ENCODE results near the gene PDE4D. TPM values are rescaled to one million over a fixed set of nuclear protein-coding genes. Genes with fewer than 3 reads are reported as not detected.

Gene PDE4D
- total RNA-seq, 1 donor from 2014 or later = 2.3 TPM

DNA sequence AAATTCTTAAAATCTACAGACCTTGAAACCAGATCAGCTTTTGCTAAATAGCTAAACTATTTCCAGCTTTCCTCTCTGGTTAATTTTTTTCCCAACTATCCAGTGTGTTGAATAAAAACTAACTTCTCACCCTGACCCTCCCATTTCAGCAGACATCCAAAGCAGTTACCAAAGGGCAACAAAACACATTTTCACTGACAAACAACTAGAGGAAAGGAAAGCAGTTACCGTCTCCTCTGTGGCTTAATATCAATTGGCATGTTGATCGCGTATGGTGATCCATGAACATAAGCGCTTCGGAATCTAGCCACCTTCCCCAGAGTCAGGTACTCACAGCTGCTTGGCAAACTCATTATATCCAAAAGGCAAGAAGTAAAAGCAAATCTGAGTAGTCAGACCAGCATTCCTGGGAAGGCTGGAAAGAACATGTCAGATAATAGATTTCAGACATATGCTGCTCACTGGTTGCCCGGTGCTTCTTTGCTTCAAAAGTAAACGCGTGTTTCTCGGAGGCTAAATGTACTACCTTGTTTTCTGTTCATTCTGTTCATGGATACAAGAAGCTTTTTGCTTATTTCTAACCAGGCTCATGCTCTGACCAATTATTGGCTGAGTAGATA lies 463.4 kb downstream of the PDE4D start:
- H3K9ac ChIP-seq = no peak overlapping the region
- Mint-ChIP-seq H3K27ac (no peak overlapping the region), H3K36me3 (no peaks in the 10 kb centered on the region), H3K4me1 (no peaks in the 10 kb centered on the region), H3K4me3 (no peak overlapping the region), H3K27me3 (ENCODE audit: insufficient read depth, low read depth) (no peaks in the 10 kb centered on the region), H3K9me3 (no peaks in the 10 kb centered on the region)
- H3K4me3 ChIP-seq = no peak overlapping the region
- H2AFZ ChIP-seq (replicated peaks) = peak overlapping the region; percentile 9
- H3K4me2 ChIP-seq = no peak overlapping the region
- H3K36me3 ChIP-seq = no peaks in the 10 kb centered on the region
- H3K9me3 ChIP-seq (ENCODE audit: low read depth) = no peaks in the 10 kb centered on the region
- H3K27me3 ChIP-seq = no peaks in the 10 kb centered on the region
- TF ChIP-seq, protein P1, sequence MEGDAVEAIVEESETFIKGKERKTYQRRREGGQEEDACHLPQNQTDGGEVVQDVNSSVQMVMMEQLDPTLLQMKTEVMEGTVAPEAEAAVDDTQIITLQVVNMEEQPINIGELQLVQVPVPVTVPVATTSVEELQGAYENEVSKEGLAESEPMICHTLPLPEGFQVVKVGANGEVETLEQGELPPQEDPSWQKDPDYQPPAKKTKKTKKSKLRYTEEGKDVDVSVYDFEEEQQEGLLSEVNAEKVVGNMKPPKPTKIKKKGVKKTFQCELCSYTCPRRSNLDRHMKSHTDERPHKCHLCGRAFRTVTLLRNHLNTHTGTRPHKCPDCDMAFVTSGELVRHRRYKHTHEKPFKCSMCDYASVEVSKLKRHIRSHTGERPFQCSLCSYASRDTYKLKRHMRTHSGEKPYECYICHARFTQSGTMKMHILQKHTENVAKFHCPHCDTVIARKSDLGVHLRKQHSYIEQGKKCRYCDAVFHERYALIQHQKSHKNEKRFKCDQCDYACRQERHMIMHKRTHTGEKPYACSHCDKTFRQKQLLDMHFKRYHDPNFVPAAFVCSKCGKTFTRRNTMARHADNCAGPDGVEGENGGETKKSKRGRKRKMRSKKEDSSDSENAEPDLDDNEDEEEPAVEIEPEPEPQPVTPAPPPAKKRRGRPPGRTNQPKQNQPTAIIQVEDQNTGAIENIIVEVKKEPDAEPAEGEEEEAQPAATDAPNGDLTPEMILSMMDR (IDR thresholded peaks at IDR 0.05) = no peak
- TF ChIP-seq EZH2phosphoT487 (IDR thresholded peaks at IDR 0.05) (no peak), EZH2 (IDR thresholded peaks at IDR 0.05) (no peak)
- H3K79me2 ChIP-seq (ENCODE audit: low read depth) = no peaks in the 10 kb centered on the region
- no peaks in the 10 kb centered on the region for H3F3A ChIP-seq (ENCODE audit: low read depth)
- no peak for DNase-seq (ENCODE audit: low spot score)
- peaks cover 8% of the 10 kb centered on the region for H3K4me1 ChIP-seq
- H3K27ac ChIP-seq = no peak overlapping the region
- H4K20me1 ChIP-seq (ENCODE audit: low read depth) = no peaks in the 10 kb centered on the region

DNA sequence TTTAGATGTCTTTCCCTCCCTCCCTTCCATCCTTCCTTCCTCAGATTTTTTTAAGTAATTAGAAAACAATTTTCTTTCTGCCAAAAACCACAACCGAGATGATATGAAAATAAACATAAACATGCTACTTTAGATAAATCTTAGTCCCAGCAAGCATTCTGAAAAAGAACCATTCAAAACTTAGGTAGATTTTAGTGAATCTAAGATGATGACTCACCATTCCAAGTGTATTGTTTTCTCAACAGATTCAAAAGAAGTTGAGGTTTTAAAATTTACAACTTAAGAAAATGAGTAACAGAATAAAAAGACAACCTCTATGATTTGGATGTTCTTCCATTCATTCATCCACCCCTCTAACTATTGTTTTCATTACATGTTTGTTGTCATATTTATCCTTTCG lies 465.1 kb downstream of the PDE4D start:
- peaks cover 6% of the 10 kb centered on the region for H3K4me1 ChIP-seq
- no peak for DNase-seq (ENCODE audit: low spot score)
- Mint-ChIP-seq H3K4me1 (no peaks in the 10 kb centered on the region), H3K4me3 (no peak overlapping the region), H3K9me3 (no peaks in the 10 kb centered on the region), H3K27ac (no peak overlapping the region), H3K27me3 (ENCODE audit: insufficient read depth, low read depth) (no peaks in the 10 kb centered on the region), H3K36me3 (no peaks in the 10 kb centered on the region)
- H3K36me3 ChIP-seq = no peaks in the 10 kb centered on the region
- no peak overlapping the region for H3K9ac ChIP-seq
- no peak overlapping the region for H2AFZ ChIP-seq (replicated peaks)
- H3K27me3 ChIP-seq = no peaks in the 10 kb centered on the region
- no peaks in the 10 kb centered on the region for H3F3A ChIP-seq (ENCODE audit: low read depth)
- no peaks in the 10 kb centered on the region for H4K20me1 ChIP-seq (ENCODE audit: low read depth)
- TF ChIP-seq EZH2 (IDR thresholded peaks at IDR 0.05) (no peak), EZH2phosphoT487 (IDR thresholded peaks at IDR 0.05) (no peak)
- TF ChIP-seq, protein P1 (IDR thresholded peaks at IDR 0.05) = no peak
- H3K79me2 ChIP-seq (ENCODE audit: low read depth) = no peaks in the 10 kb centered on the region
- no peak overlapping the region for H3K4me3 ChIP-seq
- no peak overlapping the region for H3K27ac ChIP-seq
- no peaks in the 10 kb centered on the region for H3K9me3 ChIP-seq (ENCODE audit: low read depth)
- no peak overlapping the region for H3K4me2 ChIP-seq

DNA sequence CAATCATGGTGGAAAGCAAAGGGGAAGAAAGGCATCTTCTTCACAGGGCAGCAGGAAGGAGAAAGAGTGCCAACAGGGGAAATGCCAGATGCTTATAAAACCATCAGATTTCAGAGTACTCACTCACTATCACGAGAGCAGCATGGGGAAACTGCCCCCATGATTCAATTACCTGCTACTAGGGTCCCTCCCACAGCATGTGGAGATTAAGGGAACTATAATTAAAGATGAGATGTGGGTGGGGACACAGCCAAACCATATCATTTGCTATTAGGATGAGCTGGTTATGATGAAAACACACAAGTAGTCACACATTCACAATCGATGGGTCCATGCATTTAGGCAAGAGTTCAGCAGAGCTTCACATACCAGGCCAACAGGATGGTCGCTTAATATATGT lies 469.0 kb downstream of the PDE4D start:
- no peak overlapping the region for H3K27ac ChIP-seq
- no peaks in the 10 kb centered on the region for H4K20me1 ChIP-seq (ENCODE audit: low read depth)
- no peak overlapping the region for H3K9ac ChIP-seq
- no peaks in the 10 kb centered on the region for H3K9me3 ChIP-seq (ENCODE audit: low read depth)
- H2AFZ ChIP-seq (replicated peaks) = peak overlapping the region; percentile 6
- no peaks in the 10 kb centered on the region for H3K79me2 ChIP-seq (ENCODE audit: low read depth)
- no peaks in the 10 kb centered on the region for H3K4me1 ChIP-seq
- Mint-ChIP-seq H3K4me3 (no peak overlapping the region), H3K9me3 (peaks cover 2% of the 10 kb centered on the region), H3K27me3 (ENCODE audit: insufficient read depth, low read depth) (no peaks in the 10 kb centered on the region), H3K27ac (no peak overlapping the region), H3K4me1 (no peaks in the 10 kb centered on the region), H3K36me3 (no peaks in the 10 kb centered on the region)
- H3K4me2 ChIP-seq = no peak overlapping the region
- no peak for DNase-seq (ENCODE audit: low spot score)
- TF ChIP-seq EZH2 (IDR thresholded peaks at IDR 0.05) (no peak), EZH2phosphoT487 (IDR thresholded peaks at IDR 0.05) (no peak)
- TF ChIP-seq, protein P1 (IDR thresholded peaks at IDR 0.05) = no peak
- no peaks in the 10 kb centered on the region for H3F3A ChIP-seq (ENCODE audit: low read depth)
- H3K27me3 ChIP-seq = no peaks in the 10 kb centered on the region
- no peak overlapping the region for H3K4me3 ChIP-seq
- no peaks in the 10 kb centered on the region for H3K36me3 ChIP-seq

All from neural progenitor cell (in vitro differentiated cells).